Duodenal mucosa (tissue), 2 donors: ENCODE measurements around the gene SLC22A9.
"Not testable (repeated sequence)": the region's sequence is repeated elsewhere in the genome, so short reads cannot be mapped to it uniquely, and the experiment has no call there.

Experiments
- H3K27ac ChIP-seq: one replicate; pipeline ENCODE4 v1.7.0; 2013; ENCODE audit warnings: low read depth, low read length
- H3K27me3 ChIP-seq, 2 donors: one replicate each; pipeline ENCODE4 v1.7.0; 2013; ENCODE audit warnings: low read length in 2 of 2, control low read depth in 1 of 2; ENCODE audit not compliant: insufficient read depth in 2 of 2, control insufficient read depth in 1 of 2
- H3K36me3 ChIP-seq, 2 donors: one replicate each; pipeline ENCODE4 v1.7.0; 2013; ENCODE audit warnings: low read length in 2 of 2, control low read depth in 1 of 2; ENCODE audit not compliant: insufficient read depth in 2 of 2, control insufficient read depth in 1 of 2
- H3K4me1 ChIP-seq, 2 donors: one replicate each; pipeline ENCODE4 v1.7.0; 2013; ENCODE audit warnings: low read length in 2 of 2, control low read depth in 1 of 2; ENCODE audit not compliant: insufficient read depth in 2 of 2, control insufficient read depth in 1 of 2
- H3K4me3 ChIP-seq, 2 donors: one replicate each; pipeline ENCODE4 v1.7.0; 2013; ENCODE audit warnings: low read length in 2 of 2, low read depth in 1 of 2
- H3K9ac ChIP-seq, 2 donors: one replicate each; pipeline ENCODE4 v1.7.0; 2013; ENCODE audit warnings: low read length in 2 of 2, low read depth in 1 of 2
- H3K9me3 ChIP-seq, 2 donors: one replicate each; pipeline ENCODE4 v1.7.0; 2013; ENCODE audit warnings: low read length in 2 of 2, control low read depth in 1 of 2; ENCODE audit not compliant: control insufficient read depth in 1 of 2

Gene SLC22A9

GRCh38 chr11:63380130-63380529 lies 10.5 kb downstream of the SLC22A9 start:
- Histone ChIP-seq H3K4me3 (no peak overlapping the region), H3K36me3 (no peaks in the 10 kb centered on the region), H3K27ac (no peak overlapping the region), H3K9me3 (no peaks in the 10 kb centered on the region), H3K9ac (no peak overlapping the region), H3K27me3 (peaks cover 0 to 3% of the 10 kb centered on the region in 2 donors), H3K4me1 (no peaks in the 10 kb centered on the region)

GRCh38 chr11:63395697-63396096 lies 26.1 kb downstream of the SLC22A9 start:
- Histone ChIP-seq H3K27ac (no peak overlapping the region), H3K36me3 (no peaks in the 10 kb centered on the region), H3K4me3 (no peak overlapping the region), H3K9ac (no peak overlapping the region), H3K4me1 (no peaks in the 10 kb centered on the region), H3K9me3 (no peaks in the 10 kb centered on the region), H3K27me3 (no peaks in the 10 kb centered on the region)

GRCh38 chr11:63404161-63404935 lies 34.8 kb downstream of the SLC22A9 start:
- H3K27me3 ChIP-seq = peaks cover 0 to 3% of the 10 kb centered on the region in 2 donors
- no peaks in the 10 kb centered on the region for H3K4me1 ChIP-seq
- H3K4me3 ChIP-seq = no peak overlapping the region
- no peak overlapping the region for H3K27ac ChIP-seq
- H3K9ac ChIP-seq = no peak overlapping the region
- H3K9me3 ChIP-seq = no peaks in the 10 kb centered on the region
- H3K36me3 ChIP-seq = no peaks in the 10 kb centered on the region

DNA sequence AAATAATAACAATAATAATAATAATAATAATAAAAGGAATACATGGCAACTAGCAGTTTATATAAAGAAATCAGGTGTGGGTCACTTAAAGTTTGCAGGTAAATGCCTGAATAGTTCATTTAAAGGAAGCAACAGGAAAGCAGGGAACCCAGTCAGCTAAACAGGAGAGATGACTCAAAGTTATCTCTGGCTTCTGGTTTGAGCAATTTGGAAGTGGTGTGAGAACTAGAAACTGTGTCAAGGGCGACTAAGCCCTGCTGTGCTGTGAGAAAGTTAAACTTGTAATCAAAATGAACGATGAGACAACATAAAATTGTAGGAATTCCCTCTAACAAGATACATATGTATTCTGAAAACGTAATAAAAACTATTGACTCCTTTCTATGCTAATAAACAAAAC lies 35.5 kb downstream of the SLC22A9 start:
- no peak overlapping the region for H3K27ac ChIP-seq
- peaks cover 0 to 3% of the 10 kb centered on the region in 2 donors for H3K27me3 ChIP-seq
- H3K4me3 ChIP-seq = no peak overlapping the region
- no peaks in the 10 kb centered on the region for H3K4me1 ChIP-seq
- H3K9ac ChIP-seq = no peak overlapping the region
- no peaks in the 10 kb centered on the region for H3K9me3 ChIP-seq
- no peaks in the 10 kb centered on the region for H3K36me3 ChIP-seq

GRCh38 chr11:63406458-63406857 lies 36.9 kb downstream of the SLC22A9 start:
- H3K9me3 ChIP-seq = no peaks in the 10 kb centered on the region
- H3K27me3 ChIP-seq = peaks cover 0 to 3% of the 10 kb centered on the region in 2 donors
- H3K9ac ChIP-seq = no peak overlapping the region
- H3K4me1 ChIP-seq = no peaks in the 10 kb centered on the region
- H3K27ac ChIP-seq = no peak overlapping the region
- H3K36me3 ChIP-seq = no peaks in the 10 kb centered on the region
- no peak overlapping the region for H3K4me3 ChIP-seq

GRCh38 chr11:63417174-63417852 lies 47.7 kb downstream of the SLC22A9 start:
- Histone ChIP-seq H3K9me3 (no peaks in the 10 kb centered on the region), H3K27ac (no peak overlapping the region), H3K27me3 (no peaks in the 10 kb centered on the region), H3K9ac (no peak overlapping the region), H3K36me3 (no peaks in the 10 kb centered on the region), H3K4me3 (no peak overlapping the region), H3K4me1 (no peaks in the 10 kb centered on the region)

DNA sequence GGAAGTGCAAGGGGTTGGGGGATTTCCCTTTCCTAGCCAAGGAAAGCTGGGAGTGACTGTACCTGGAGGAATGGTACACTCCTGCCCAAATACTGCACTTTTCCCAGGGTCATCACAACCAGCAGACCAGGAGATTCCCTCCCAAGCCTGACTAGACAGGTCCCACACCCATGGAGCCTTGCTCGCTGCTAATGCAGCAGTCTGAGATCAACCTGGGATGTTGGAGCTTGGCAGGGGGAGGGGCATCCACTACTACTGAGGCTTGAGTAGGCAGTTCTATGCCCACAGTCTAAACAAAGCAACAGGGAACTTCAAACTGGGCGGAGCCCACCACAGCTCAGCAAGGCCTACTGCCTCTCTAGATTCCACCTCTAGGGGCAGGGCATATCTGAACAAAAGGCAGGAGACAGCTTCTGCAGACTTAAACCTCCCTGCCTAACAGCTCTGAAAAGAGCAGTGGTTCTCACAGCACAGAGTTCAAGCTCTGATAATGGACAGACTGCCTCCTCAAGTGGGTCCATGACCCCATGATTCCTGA lies 58.5 kb downstream of the SLC22A9 start:
- no peak overlapping the region for H3K27ac ChIP-seq

GRCh38 chr11:63430731-63431130 lies 61.1 kb downstream of the SLC22A9 start:
- not testable (repeated sequence) for H3K27ac ChIP-seq, H3K9me3 ChIP-seq, H3K36me3 ChIP-seq, H3K4me1 ChIP-seq, H3K9ac ChIP-seq, H3K4me3 ChIP-seq, H3K27me3 ChIP-seq

More for the DNA sequence above, 58.5 kb downstream of the SLC22A9 start:
- H3K36me3 ChIP-seq = no peaks in the 10 kb centered on the region
- no peaks in the 10 kb centered on the region for H3K4me1 ChIP-seq
- H3K9ac ChIP-seq = no peak overlapping the region
- no peak overlapping the region for H3K4me3 ChIP-seq
- H3K9me3 ChIP-seq = no peaks in the 10 kb centered on the region
- no peaks in the 10 kb centered on the region for H3K27me3 ChIP-seq

- H3K36me3 ChIP-seq, H3K27ac ChIP-seq, H3K9me3 ChIP-seq, H3K9ac ChIP-seq, H3K4me1 ChIP-seq, H3K27me3 ChIP-seq, H3K4me3 ChIP-seq: not testable (repeated sequence)
Measured at GRCh38 chr11:63435351-63435750, 65.8 kb downstream of the SLC22A9 start.

GRCh38 chr11:63435831-63436230 lies 66.2 kb downstream of the SLC22A9 start:
- not testable (repeated sequence) for H3K4me3 ChIP-seq, H3K36me3 ChIP-seq, H3K4me1 ChIP-seq, H3K9me3 ChIP-seq, H3K27me3 ChIP-seq, H3K27ac ChIP-seq, H3K9ac ChIP-seq
